ENCODE measurements around the gene TRMT13.

TRMT13 gene

DNA sequence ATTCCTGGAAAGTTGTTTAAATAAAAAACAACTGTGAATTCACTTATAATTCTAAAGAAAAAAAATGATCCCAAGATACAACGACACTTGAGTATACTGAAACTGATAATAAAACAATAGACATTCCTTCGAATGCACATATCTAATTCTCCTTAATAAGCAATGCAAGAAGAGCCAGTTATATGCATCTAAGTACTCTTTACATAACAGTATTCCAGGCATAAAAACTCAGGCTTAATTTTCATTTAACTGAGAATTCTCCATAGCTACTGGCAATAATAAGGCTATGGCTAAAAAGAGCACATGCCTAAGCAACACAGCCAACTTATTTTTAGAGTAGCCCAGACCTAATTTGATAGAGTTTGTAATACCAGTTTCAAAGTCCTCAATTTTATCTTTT lies 31.4 kb upstream of the TRMT13 start:
- no peaks in the 10 kb centered on the region for H3K27me3 ChIP-seq (ENCODE audit: insufficient read depth, poor library complexity, severe bottlenecking)
- H3K27ac ChIP-seq (ENCODE audit: poor library complexity, severe bottlenecking) = no peak overlapping the region
- TF ChIP-seq, protein P1, sequence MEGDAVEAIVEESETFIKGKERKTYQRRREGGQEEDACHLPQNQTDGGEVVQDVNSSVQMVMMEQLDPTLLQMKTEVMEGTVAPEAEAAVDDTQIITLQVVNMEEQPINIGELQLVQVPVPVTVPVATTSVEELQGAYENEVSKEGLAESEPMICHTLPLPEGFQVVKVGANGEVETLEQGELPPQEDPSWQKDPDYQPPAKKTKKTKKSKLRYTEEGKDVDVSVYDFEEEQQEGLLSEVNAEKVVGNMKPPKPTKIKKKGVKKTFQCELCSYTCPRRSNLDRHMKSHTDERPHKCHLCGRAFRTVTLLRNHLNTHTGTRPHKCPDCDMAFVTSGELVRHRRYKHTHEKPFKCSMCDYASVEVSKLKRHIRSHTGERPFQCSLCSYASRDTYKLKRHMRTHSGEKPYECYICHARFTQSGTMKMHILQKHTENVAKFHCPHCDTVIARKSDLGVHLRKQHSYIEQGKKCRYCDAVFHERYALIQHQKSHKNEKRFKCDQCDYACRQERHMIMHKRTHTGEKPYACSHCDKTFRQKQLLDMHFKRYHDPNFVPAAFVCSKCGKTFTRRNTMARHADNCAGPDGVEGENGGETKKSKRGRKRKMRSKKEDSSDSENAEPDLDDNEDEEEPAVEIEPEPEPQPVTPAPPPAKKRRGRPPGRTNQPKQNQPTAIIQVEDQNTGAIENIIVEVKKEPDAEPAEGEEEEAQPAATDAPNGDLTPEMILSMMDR (IDR thresholded peaks at IDR 0.05; ENCODE audit: poor library complexity, severe bottlenecking) = no peak
- H3K4me1 ChIP-seq (ENCODE audit: insufficient read depth, poor library complexity, severe bottlenecking) = no peaks in the 10 kb centered on the region
- H3K36me3 ChIP-seq (ENCODE audit: low read depth) = peaks cover 79% of the 10 kb centered on the region
- no peak for DNase-seq (ENCODE audit: low spot score)
- no peak overlapping the region for H3K4me3 ChIP-seq (ENCODE audit: severe bottlenecking)
- no peak for ATAC-seq (ENCODE audit: low read depth)
- H3K9me3 ChIP-seq (ENCODE audit: severe bottlenecking) = no peaks in the 10 kb centered on the region

DNA sequence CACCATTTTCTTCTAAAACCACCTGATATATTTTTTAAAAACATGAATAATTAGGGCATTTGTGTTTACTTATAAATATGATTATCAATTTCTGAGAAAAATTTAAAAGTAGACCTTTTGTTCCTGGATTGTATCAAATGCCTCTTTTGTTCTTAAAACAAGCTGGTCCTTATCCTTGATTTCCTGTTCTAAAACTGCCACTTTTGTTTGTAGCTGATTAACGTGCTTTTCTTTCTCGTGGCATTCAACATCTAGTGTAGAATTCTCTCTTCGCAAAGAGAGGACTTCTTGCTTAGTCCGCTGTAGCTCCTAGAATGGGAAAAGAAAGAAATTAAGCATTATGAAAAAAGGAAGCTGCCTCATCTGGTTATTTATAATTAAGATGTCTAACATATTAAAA lies 25.3 kb upstream of the TRMT13 start:
- Histone ChIP-seq H3K9me3 (ENCODE audit: severe bottlenecking) (no peaks in the 10 kb centered on the region), H3K36me3 (ENCODE audit: low read depth) (peaks cover 88% of the 10 kb centered on the region), H3K27ac (ENCODE audit: poor library complexity, severe bottlenecking) (no peak overlapping the region), H3K4me1 (ENCODE audit: insufficient read depth, poor library complexity, severe bottlenecking) (no peaks in the 10 kb centered on the region), H3K4me3 (ENCODE audit: severe bottlenecking) (no peak overlapping the region), H3K27me3 (ENCODE audit: insufficient read depth, poor library complexity, severe bottlenecking) (no peaks in the 10 kb centered on the region)
- ATAC-seq (ENCODE audit: low read depth) (no peak), DNase-seq (ENCODE audit: low spot score) (no peak)
- TF ChIP-seq, protein P1 (IDR thresholded peaks at IDR 0.05; ENCODE audit: poor library complexity, severe bottlenecking) = no peak

DNA sequence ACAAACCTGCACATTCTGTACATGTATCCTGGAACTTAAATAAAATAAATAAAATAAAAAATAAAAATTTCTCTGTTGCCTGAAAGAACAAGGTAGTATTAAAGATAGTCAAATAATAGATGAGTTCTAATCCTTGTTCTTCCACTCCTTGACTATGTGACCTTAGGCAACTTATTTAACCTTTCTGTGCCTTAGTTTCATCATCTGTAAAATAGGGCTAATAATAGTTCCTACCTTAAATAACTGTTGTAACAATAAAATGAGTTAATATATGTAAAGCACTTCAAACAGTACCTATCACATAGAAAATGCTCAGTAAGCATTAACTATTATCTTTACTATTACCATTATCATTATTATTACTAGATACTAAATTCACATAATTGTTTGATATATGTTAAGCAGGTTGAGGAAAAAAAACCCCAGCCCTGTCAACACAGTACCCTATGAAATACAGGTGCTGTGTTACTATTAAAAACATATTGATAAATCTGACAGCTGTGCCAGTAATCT lies 23.4 kb upstream of the TRMT13 start:
- TF ChIP-seq, protein P1 (IDR thresholded peaks at IDR 0.05; ENCODE audit: poor library complexity, severe bottlenecking) = no peak
- Histone ChIP-seq H3K4me1 (ENCODE audit: insufficient read depth, poor library complexity, severe bottlenecking) (no peaks in the 10 kb centered on the region), H3K4me3 (ENCODE audit: severe bottlenecking) (no peak overlapping the region), H3K36me3 (ENCODE audit: low read depth) (peaks cover 74% of the 10 kb centered on the region), H3K9me3 (ENCODE audit: severe bottlenecking) (no peaks in the 10 kb centered on the region), H3K27ac (ENCODE audit: poor library complexity, severe bottlenecking) (no peak overlapping the region), H3K27me3 (ENCODE audit: insufficient read depth, poor library complexity, severe bottlenecking) (no peaks in the 10 kb centered on the region)
- DNase-seq (ENCODE audit: low spot score) (no peak), ATAC-seq (ENCODE audit: low read depth) (no peak)

DNA sequence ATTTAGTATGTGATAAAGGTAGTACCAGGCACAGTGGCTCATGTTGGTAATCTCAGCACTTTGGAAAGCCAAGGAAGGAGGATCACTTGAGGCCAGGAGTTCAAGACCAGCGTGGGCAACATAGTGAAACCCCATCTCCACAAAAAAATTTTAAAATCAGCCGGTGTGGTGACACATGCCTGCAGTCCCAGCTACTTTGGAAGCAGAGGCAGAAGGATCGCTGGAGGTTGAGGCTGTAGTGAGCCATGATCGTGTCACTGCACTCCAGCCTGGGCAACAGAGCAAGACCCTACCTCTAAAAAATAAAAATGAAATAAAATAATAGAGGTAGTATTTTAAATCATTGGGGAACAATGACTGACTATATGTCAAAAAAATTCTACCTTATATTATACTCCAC lies 17.4 kb upstream of the TRMT13 start:
- Histone ChIP-seq H3K27me3 (ENCODE audit: insufficient read depth, poor library complexity, severe bottlenecking) (no peaks in the 10 kb centered on the region), H3K36me3 (ENCODE audit: low read depth) (peaks cover 61% of the 10 kb centered on the region), H3K9me3 (ENCODE audit: severe bottlenecking) (no peaks in the 10 kb centered on the region), H3K4me1 (ENCODE audit: insufficient read depth, poor library complexity, severe bottlenecking) (no peaks in the 10 kb centered on the region), H3K27ac (ENCODE audit: poor library complexity, severe bottlenecking) (no peak overlapping the region), H3K4me3 (ENCODE audit: severe bottlenecking) (no peak overlapping the region)
- ATAC-seq (ENCODE audit: low read depth) (no peak), DNase-seq (ENCODE audit: low spot score) (no peak)
- TF ChIP-seq, protein P1 (IDR thresholded peaks at IDR 0.05; ENCODE audit: poor library complexity, severe bottlenecking) = no peak

DNA sequence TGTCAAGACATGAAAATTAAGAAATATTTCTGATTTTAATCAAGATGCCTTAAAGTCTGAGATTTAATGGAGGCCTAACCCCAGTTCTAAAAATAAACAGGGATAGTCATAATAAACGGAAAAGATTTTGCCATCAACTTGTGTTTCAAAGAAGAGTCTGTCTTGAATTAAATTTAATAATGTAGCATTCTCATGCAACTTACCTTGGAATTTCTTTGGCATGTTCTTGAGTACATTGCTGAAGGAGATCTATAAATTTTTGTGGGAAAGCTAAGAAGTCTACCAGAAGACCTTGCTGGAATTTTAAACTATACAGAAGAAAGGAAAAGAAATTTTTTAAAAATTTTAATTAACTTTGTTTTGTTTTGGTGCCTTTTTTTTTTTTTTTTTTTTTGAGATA lies 10.8 kb upstream of the TRMT13 start:
- no peak for ATAC-seq (ENCODE audit: low read depth)
- H3K4me3 ChIP-seq (ENCODE audit: severe bottlenecking) = no peak overlapping the region
- peaks cover 49% of the 10 kb centered on the region for H3K36me3 ChIP-seq (ENCODE audit: low read depth)
- no peaks in the 10 kb centered on the region for H3K9me3 ChIP-seq (ENCODE audit: severe bottlenecking)
- no peak for DNase-seq (ENCODE audit: low spot score)
- no peaks in the 10 kb centered on the region for H3K27me3 ChIP-seq (ENCODE audit: insufficient read depth, poor library complexity, severe bottlenecking)
- no peak overlapping the region for H3K27ac ChIP-seq (ENCODE audit: poor library complexity, severe bottlenecking)
- TF ChIP-seq, protein P1 (IDR thresholded peaks at IDR 0.05; ENCODE audit: poor library complexity, severe bottlenecking) = no peak
- no peaks in the 10 kb centered on the region for H3K4me1 ChIP-seq (ENCODE audit: insufficient read depth, poor library complexity, severe bottlenecking)
